Measurements from ENCODE around the gene HEPN1.

Gene HEPN1

GRCh38 chr11:124875943-124876817 lies 42.9 kb upstream of the HEPN1 start (continued):
- TF ChIP-seq ZBTB11 (tag by site-specific recombination; conservative IDR thresholded peaks at IDR 0.05; ENCODE audit: low read depth) (peak; percentile 66), HOXD13 (CRISPR knock-in tag; IDR thresholded peaks at IDR 0.05; ENCODE audit: borderline replicate concordance) (no peak), ZNF350 (tag by site-specific recombination; IDR thresholded peaks at IDR 0.05) (no peak), SCRT1 (tag by site-specific recombination; IDR thresholded peaks at IDR 0.05; ENCODE audit: borderline replicate concordance) (no peak), ZBTB1 (tag by site-specific recombination; IDR thresholded peaks at IDR 0.05) (no peak), ZNF341 (tag by site-specific recombination; IDR thresholded peaks at IDR 0.05; ENCODE audit: low read depth) (peak; percentile 82), ZIC2 (tag by site-specific recombination; IDR thresholded peaks at IDR 0.05) (peak; percentile 74), ZNF664 (tag by site-specific recombination; IDR thresholded peaks at IDR 0.05) (no peak), ZNF394 (tag by site-specific recombination; IDR thresholded peaks at IDR 0.05; ENCODE audit: borderline replicate concordance) (peak; percentile 54; the same call in 1 of the 2 replicates), ZBTB17 (tag by site-specific recombination; IDR thresholded peaks at IDR 0.05) (peak; percentile 87; the same call in 1 of the 2 replicates), SP7 (tag by site-specific recombination; IDR thresholded peaks at IDR 0.05) (peak; percentile 80), ZNF423 (tag by site-specific recombination; IDR thresholded peaks at IDR 0.05) (0 out of 2 replicates have a peak, but pooled peaks have one; percentile 11), WT1 (tag by site-specific recombination; IDR thresholded peaks at IDR 0.05) (peak; percentile 39; the same call in 1 of the 2 replicates), ZNF777 (tag by site-specific recombination; IDR thresholded peaks at IDR 0.05; ENCODE audit: borderline replicate concordance) (peak; percentile 37; the same call in 1 of the 2 replicates), ZNF114 (tag by site-specific recombination; IDR thresholded peaks at IDR 0.05) (no peak), KLF9 (tag by site-specific recombination; IDR thresholded peaks at IDR 0.05; ENCODE audit: low read depth) (peak; percentile 93), ZNF23 (tag by site-specific recombination; IDR thresholded peaks at IDR 0.05; ENCODE audit: borderline replicate concordance) (no peak), PRDM10 (tag by site-specific recombination; IDR thresholded peaks at IDR 0.05) (0 out of 2 replicates have a peak, but pooled peaks have one; percentile 27), ZBTB20 (tag by site-specific recombination; IDR thresholded peaks at IDR 0.05) (peak; percentile 86), HIC1 (tag by site-specific recombination; IDR thresholded peaks at IDR 0.05) (peak; percentile 62), MZF1 (tag by site-specific recombination; IDR thresholded peaks at IDR 0.05; ENCODE audit: borderline replicate concordance) (no peak), ZNF223 (tag by site-specific recombination; IDR thresholded peaks at IDR 0.05) (no peak), ATF2 (tag by site-specific recombination; IDR thresholded peaks at IDR 0.05; ENCODE audit: low read depth) (peak; percentile 19; the same call in 1 of the 2 replicates), ZNF24 (tag by site-specific recombination; IDR thresholded peaks at IDR 0.05) (no peak), ZBTB6 (tag by site-specific recombination; IDR thresholded peaks at IDR 0.05) (0 out of 2 replicates have a peak, but pooled peaks have one; percentile 24), ZNF561 (tag by site-specific recombination; IDR thresholded peaks at IDR 0.05; ENCODE audit: borderline replicate concordance) (peak; percentile 97), ZNF324 (tag by site-specific recombination; IDR thresholded peaks at IDR 0.05) (peak; percentile 80; the same call in 1 of the 2 replicates)
